HG03521 (cell line): ENCODE results near the gene AUTS2.
"Not testable (repeated sequence)": the region's sequence is repeated elsewhere in the genome, so short reads cannot be mapped to it uniquely, and the experiment has no call there.

Experiments
- ATAC-seq: cut with Tn5 transposase; IDR thresholded peaks from one replicate; pipeline ENCODE4 v1.9.1; 2021; ENCODE audit warnings: mild to moderate bottlenecking, moderate library complexity; ENCODE audit not compliant: unreplicated experiment

The AUTS2 gene

DNA sequence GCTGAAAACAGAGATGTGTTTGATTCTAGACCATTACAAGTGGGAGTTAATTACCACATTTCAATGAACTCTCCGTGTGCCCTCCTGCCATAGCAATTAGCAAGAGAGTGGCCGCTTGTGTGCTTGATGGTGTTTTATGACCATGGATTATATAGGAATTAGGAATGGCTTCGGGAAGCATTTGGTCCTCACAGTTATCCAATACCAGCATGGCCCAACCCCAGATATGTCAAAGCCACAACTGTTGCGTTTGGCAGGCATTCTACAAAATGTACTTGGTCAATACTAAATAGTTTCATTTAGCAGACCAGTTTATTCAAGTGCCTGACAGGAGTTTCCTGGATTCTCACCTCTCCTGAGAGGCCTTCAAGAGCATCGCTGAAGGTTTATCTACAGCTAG is 1024.7 kb downstream of the AUTS2 start:
- ATAC-seq: no peak

DNA sequence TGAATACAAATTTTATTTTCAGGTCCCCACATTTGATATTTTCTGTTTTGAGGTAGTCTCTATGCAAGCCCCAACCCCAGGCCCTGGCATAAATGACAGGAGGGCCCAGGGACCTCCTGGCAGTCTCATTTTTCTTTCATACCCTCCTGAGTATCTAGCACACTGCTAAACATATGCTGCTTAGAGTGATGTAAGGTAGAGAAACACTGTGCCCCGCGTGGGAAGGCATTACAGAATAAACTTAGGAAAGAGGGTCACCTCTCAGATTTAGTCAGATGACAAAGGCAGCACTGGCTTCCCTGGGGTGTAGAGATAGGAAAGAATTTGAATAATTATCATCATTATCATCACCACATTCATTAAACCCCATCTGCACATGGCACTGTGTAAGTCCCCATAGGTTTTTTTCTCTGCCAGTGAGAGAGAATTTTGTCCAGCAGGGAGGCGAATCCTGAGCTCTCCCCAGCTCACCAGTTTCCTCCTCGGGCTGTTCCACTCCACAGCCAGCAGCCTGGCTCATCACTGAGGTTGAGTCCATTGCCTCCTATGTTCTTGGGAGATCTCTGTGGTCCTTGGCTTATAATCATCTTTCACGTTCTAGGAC is 1026.3 kb downstream of the AUTS2 start:
- ATAC-seq: no peak

DNA sequence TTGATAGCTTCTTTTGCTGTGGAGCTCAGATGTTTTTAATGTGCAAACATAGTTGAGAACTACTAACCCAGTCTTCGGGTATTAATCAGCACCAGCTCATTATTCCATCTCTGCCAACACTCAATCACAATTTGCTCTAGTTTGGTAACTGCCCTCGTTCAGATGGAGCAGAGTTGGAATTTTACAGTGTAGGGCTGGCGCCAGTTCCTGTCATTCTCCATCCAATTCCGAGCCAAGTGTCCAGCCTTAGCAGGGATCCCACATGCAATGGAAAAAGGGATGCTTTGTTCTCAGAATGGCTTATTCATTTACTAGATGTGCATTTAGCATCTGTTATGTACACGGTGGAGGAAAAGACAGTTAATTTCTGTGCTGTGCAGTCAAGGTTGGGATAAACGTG is 1029.2 kb downstream of the AUTS2 start:
- ATAC-seq: no peak

DNA sequence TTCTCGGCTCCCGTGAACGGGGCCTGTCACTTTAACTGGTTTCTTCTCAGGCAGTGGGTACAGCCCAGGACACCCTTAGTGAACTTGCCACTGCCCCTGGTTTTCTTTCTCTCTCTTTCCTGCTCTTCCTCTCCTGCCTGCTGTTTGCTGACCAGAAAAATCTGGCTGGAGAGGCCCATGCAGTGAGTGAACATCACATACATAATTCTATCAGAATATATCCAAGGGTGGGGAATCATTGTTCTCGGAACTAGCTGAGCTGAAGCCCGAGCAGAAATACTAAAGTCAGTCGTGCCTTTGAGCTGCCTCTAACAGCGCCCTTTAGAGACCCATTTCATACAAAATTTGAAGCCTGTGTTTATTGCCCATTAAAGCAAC is 1032.2 kb downstream of the AUTS2 start:
- ATAC-seq: no peak

DNA sequence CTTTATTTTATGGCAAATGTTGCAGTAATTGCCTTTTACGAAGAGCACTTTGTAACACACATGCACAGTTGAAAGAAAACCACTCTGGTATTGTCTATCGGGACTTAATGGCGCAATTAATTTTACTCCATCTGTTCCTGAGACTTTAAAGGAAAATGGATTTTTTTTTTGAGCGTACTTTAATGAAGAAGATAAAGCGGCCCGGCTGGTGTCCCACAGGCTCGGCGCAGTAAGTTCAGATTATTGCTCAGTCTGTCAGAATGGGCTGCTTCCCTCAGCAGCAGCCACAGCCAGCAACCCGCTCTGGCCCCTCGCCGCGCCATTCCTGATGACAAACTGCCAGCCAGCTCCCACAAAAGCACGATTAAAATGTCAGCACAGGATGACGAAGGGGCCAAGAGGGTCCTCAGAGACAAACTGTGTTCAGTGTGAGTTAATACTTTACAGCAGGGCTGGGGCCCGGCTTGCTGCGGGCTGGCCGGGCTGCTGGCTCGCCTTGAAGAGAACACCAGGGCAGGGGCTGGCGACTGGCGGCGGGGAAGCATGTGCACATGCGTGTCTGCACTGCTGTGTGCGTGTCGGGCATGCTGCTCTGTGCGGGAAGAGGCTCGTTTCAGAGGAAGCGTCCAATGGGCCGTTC is 1032.7 kb downstream of the AUTS2 start:
- no peak for ATAC-seq

DNA sequence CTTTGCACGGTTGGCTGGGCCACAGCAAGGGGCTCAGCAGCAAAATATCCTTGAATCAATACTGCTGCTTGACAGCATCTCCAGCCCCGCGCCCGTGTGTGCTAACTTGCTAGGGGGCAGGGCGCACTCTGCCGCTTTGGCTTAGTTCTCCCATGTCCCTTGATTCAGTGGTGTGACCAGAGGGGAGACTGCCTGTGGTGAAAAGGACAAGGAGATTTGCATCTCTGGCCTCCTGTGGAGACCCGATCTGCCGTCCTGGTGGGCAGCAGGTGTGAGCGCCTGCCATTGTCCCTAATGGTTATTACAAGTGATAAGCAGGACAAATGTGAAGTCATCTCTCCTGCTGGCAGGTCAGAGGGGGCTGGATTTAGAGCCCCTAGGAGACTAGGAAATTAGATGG is 1033.4 kb downstream of the AUTS2 start:
- ATAC-seq: no peak

DNA sequence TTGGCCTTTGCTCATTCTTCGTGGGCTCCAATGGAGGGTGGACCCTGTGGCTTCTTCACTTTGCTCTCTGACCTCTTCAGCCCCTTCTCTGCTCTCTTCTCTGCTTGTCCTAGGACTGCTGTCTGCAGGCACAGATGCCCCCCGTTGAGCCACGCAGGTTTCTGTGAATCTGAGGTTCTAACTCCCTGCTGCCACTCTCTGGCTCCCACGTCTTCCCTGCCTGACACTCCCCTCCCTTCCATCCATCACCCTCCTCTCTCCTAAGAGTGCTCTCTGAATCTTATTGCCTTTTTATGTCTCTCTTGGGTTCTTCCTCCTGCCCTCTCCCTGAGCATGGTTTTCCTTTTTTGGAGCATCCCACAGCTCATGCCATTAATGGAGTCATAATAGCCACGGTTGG is 1034.1 kb downstream of the AUTS2 start:
- no peak for ATAC-seq

DNA sequence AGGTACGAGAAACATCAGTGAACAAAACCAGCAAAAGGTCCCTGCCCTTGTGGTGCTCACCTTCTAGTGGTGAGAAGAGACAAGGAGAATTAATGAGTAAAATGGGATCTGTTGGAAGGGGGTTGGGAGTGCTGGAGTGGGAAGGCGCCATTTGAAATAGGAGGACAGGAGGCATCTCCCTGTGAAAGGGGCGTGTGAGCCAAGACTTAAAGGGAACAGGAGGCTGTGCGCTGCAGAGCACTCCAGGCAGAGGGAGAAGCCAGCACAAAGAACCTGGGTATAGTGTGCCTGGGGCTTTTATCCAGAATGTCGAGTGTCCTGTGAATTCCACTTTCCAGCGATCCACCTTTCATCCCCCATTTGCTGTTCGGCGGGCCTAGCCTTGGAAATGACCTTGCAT is 1035.8 kb downstream of the AUTS2 start:
- ATAC-seq: no peak

DNA sequence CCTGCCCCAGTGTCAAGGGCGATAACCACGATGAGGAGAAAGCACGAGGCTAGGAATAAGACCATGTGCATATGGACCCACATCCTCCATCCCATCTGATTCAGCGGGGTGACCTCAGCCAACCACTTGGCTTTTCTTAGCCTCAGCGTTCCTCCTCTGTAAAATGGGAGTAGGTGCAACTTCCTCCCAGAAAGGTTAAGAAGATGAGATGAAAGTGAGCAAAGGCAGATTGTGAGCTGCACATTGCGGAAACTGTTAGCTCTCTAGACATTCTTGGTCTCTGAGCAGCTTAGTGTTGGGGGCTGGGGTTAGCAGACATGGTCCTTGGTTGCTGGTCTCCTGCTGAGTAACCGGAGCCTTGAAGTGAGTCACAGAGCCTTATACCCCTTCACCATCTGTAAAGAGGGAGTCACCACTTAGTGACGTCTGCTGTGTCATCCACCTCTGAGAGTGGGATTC is 1036.4 kb downstream of the AUTS2 start:
- ATAC-seq: no peak

DNA sequence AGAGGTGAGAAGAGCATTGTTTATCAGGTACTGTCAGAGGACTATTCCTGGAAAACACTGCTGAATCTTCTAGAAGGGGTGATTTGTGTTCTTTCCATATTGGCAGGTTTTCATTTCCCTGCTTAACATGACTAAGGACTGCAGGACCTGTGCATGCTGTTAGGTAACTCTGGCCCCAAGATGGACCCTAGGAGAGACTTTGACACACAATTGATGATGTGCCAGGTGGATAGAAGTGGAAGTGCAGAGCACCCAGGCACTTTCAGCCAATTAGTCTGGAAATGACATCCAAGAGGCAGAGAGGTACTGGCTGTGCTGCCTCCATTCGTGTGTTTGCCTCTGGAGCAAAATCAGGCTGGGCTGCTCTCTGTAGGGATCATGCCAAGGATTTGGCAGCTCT is 1037.4 kb downstream of the AUTS2 start:
- no peak for ATAC-seq

DNA sequence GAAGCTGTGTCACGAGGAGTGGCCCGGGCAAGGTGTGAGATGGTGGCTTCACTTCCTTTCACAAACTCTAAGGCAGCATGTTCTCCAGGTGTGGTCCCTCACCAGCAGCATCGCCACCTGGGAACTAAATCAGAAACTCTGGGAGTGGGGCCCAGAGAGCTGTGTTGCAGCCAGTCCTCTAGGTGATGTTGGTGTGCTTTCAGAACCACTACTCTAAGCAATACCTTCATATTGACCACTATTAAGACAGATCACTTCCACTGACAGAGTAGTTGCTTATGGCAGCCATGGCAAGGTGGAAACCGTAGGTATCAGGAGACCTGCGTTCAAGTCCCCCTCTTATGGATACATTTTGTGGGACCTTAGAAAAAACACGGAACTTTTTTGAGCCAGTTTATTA is 1037.9 kb downstream of the AUTS2 start:
- no peak for ATAC-seq

DNA sequence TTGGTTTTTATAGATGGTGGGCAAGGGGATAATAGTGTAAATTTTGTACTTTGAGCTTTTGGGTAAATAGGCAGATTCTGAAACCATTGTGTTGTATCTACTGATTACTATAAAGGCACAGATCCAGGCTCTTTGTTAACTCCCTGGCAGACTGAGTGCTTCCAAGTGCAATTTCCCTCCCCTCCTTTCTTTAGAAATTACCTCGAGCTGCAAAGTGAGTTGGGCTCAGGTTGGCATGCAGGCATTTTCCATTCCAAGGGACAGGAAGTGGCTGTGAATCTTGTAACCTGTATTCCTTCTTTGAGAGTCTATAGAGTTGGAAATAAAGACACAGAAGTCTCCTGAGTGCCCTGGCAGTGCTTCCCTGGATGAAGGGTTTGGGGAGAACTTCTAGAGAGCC is 1039.5 kb downstream of the AUTS2 start:
- ATAC-seq: no peak

DNA sequence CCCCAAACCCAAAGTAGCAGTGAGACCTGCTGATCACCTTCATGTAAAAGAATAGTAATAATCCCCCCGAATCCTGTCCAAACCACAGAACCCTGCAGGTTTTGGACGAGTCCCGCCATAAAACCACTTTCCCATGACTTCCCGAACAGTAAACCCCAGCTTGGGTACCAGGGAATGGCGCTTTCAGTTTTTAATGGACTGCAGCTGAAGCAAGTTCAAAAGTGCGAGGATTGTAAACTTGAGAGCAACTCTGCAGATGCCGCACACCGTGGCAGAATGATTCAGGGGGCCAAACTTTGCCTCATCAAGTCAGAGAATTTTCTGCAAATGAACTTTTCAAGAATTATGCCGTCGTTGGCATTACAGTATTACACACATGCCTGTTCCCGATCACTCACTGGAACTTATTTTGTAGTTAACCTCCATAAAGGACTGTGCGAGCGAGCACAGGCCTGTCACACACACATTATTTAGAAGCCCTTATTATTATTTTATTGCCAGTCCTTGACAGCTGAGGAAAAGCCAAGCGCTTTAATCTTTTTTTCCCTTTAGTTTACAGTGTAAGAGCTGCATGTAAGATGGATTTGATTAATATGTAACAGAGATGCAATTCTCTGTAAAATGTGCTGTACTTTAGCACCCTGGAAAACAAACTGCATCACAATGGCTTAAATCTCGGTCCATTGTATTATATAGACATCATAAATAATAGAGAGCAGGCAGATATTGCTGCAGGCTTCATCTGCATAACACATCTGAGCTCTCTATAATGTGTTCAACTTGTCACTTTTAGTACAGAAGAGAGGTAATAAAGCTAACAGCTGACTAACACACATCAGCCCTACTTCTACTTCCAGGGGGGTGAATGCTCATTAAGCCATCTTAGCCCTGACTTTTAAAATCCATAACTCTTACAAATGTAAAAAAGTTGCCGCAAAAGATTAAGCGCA is 1040.2 kb downstream of the AUTS2 start:
- no peak for ATAC-seq

DNA sequence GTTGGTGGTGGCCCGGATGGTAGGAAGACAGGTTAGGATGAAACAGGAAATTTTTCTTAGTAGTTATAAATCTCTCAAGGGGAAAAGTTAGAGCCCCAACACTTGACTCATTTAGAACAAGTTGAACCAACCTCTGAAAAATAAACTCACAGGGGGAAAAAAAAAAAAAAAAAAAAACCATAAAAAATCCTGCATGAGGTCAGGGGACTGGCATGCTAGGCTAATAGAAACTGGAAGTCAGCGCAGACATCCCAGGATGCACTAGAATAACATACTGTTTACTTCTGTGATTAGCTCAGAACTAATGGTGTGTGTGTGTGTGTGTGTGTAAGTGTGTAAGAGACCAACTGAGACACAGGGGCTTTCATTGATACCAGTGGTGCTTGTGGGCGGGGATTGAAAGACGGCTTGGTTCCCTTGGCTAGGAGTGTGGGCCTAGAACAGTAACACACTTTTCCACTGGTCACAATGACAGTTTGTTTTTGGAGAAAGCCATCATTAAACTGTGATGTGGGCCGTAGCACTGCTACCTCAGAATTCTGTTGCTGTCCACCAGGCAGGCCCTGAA is 1042.1 kb downstream of the AUTS2 start:
- ATAC-seq: no peak

DNA sequence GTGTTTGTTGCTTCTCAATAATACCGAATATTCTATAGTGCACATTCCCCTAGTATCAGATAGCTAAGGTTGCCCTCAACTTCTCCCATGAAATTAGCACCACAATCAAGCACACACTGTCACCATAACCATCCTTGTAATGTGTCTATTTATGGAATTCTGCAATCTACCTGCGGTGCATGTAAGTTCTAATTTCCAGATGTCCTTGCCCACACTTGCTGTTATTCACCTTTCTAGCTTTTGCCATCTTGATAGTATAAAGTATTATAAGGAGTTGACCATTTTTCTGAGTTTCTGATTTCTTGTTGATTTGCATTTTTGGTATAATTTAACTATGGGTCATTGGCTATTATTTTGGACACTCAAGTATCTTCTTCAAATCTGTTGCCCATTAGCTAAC is 1043.6 kb downstream of the AUTS2 start:
- no peak for ATAC-seq

DNA sequence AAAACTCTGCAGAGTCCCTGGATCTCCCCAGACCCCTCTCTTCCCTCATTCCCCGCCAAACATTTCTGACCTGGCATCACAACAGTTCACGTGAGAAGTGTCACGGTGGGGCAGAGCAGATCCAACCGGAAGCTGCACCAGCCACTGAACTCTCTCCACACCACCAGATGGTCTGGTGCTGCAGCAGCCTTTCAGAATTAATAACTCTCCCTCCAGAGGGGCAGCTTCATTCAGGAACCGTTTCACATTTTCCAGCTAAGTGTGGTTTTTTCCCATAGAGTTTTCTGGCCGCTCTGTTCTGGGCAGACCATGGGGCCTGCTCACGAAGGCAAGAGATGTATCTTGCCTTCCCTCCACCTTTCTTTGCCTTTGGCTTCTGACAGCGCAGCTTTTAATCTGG is 1047.0 kb downstream of the AUTS2 start:
- ATAC-seq: no peak

DNA sequence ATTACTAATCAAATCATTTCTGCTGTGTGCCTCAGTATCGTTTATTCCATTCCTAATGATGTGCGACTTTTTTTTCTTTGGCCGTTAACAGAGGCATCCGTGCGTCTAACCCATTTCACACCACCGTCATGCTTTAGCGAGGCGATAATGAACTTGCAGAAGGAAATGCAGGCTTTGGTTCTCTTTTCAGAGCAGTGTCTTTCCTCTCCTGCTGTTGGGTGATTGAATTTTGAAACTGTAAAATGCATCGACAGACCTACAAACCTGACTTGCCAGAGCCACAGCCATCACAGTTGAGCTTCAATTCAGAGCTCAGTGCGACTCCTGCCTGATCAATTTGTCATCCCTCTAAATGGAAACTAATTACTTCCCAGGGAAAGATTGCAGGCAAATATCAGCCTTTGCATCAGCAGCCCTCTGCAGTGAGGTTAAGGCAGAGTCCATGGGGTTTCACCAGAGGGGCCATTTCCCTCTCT is 1047.6 kb downstream of the AUTS2 start:
- no peak for ATAC-seq

DNA sequence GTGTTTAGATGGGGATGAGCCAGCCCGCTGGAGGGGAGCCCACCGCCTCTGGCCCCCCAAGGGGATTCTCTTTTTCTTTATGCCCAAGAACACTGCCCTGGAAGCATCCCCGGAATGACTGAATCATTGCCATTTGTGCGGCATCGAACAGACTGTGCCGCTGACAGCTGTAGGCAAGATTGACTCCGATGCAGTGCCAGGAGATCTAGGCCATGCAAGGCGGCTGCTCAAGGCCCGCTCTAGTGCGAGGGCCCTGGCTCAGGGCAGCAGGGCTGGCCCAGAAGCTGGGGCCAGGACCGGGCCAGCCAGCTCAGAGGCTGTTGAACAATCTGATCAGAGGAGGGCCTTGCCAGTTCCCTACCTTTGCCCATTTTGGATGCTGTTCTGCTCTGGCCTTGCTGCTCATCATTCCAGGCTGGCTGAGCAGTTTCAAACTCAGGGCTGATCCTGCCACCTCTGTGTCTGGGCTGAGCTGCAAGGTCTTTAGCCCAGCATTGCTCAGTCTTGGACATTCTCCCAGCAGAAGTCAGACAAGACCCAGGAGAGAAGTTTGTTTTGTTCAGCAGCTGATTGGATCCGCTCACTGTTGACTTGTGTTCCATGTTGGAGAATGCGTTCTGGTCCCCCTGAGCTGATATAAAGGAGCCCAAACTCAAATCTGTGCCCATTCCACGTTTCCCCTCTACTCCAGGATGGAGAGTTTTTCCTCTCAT is 1048.4 kb downstream of the AUTS2 start:
- ATAC-seq: no peak

DNA sequence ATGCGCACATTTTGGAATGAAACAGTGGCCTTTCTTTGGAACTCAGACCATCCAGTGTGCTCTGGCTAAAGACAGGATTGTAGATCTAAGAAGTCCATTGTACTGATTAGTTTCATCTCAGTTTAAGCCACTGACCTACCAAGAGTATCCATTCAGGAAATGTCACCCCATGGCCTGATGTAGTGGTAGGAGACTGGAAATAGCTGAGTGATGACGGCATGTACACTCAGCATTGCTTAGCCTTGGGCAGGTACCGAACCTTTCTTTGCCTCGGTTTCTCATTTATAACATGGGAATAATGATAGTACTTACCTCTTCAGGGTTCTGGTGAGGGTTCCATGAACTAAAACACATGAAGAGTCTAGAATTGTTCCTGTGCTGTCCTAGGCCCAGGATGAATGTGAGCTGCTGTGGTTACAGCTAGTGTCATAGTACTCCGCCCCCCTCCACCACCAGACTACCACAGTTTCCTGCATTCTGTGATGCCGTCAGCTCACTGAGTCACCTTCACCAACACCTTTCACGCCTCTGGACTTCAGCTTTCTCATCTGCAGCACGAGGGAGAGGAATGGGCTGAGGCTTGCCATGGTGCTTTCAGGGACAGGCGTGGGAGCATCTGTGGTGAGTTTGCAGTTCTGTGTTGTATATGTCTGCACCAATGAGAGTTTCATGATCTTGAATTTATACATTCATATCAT is 1049.7 kb downstream of the AUTS2 start:
- ATAC-seq: peak; percentile 81

DNA sequence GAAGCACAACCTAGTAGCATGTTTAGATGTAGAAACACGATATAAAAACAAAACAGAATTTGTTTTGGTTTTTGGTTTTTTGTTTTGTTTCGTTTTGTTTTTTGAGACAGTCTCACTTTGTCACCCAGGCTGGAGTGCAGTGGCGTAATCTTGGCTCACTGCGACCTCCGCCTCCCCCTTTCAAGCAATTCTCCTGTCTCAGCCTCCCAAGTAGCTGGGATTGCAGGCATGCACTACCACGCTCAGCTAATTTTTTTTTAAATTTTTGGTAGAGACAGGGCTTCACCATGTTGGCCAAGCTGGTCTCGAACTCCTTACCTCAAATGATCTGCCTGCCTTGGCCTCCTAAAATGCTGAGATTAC is 1050.2 kb downstream of the AUTS2 start:
- not testable (repeated sequence) for ATAC-seq
